Activated naive CD8-positive, alpha-beta T cell treated with anti-CD3 and anti-CD28 coated beads, Interleukin-2, amount 10 ng/mL, durations not matched to agents 7 days and 5 days (primary cell): Measurements from ENCODE around the gene MRPL38. TPM values are rescaled to one million over a fixed set of nuclear protein-coding genes. Genes with fewer than 3 reads are reported as not detected.

ENCODE experiments used
- ATAC-seq: fragments of 150-1000 bp; cut with Tn5 transposase; one replicate; pipeline ENCODE4 v1.10.0; 2021; ENCODE audit warnings: low read depth, moderate library complexity
- POLR2A ChIA-PET: fragments of 350-600 bp; sonication (Branson Sonifier 250); formaldehyde crosslinking; loops from one replicate; lab custom pipeline; 2021; ENCODE audit warnings: antibody characterized with exemption; lab: Charles Lee
- DNase-seq: peaks from one replicate; pipeline ENCODE4 v3.0.0; 2021
- H3K27ac Mint-ChIP-seq: one replicate; pipeline ENCODE4 v1.8.0; 2022; ENCODE audit warnings: mild to moderate bottlenecking, mixed read lengths
- H3K27me3 Mint-ChIP-seq: one replicate; pipeline ENCODE4 v1.8.0; 2022; ENCODE audit warnings: mild to moderate bottlenecking, moderate library complexity, mixed read lengths
- H3K36me3 Mint-ChIP-seq: one replicate; pipeline ENCODE4 v1.8.0; 2021; ENCODE audit warnings: mild to moderate bottlenecking, mixed read lengths
- H3K4me1 Mint-ChIP-seq: one replicate; pipeline ENCODE4 v1.8.0; 2021; ENCODE audit warnings: mixed read lengths
- H3K4me3 Mint-ChIP-seq: one replicate; pipeline ENCODE4 v1.8.0; 2022; ENCODE audit warnings: mild to moderate bottlenecking, moderate library complexity, mixed read lengths
- H3K9me3 Mint-ChIP-seq: one replicate; pipeline ENCODE4 v1.8.0; 2021; ENCODE audit warnings: mixed read lengths
- total RNA-seq, 2 experiments: library from RNA; stranded (reverse); gene quantifications; one replicate each; pipeline ENCODE4 v1.2.3, GENCODE V29; 2021

The MRPL38 gene
- total RNA-seq, 2 experiments from 2014 or later, result 111 to 119 TPM

DNA sequence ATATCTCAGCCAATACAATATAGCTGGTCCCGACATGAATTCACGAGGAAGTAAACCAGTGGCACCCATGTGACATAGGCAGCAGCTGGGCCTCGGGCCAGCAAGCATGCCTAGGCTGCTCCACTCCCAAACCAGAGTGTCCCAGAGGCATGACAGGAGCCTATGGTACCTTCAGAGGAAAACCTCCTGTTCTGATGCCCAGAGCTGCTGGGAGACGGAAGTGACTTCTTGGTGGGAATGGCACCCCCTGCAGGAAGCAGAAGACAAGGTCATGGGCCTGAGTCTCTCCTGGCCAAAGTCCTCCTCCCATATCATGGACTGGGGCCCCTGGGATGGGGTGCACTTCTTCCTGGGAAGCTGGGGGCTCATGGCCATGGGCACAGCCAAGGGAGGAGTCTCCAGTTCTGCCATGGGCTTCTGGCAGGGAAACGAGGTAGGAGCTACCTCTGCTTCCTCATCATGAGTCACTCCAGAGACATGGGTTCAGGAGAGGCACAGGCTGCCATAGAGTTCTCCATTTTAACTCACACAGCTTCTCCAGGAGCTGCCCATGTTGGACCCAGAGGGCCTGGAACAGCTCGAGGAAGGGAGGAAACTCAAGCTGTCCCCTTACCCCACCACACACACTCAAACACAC, 22.7 kb upstream of the MRPL38 start:
- DNase-seq, result no peak
- H3K4me3 Mint-ChIP-seq, result no peak overlapping the region
- POLR2A ChIA-PET, result interaction anchor here (0.6 to 0.9 kb wide), 2 partner anchors 15 to 44 kb away, joined by 3 to 4 read pairs; no protein-coding TSS in a partner anchor
- no peaks in the 10 kb centered on the region for H3K4me1 Mint-ChIP-seq
- ATAC-seq, result no peak
- H3K9me3 Mint-ChIP-seq, result no peaks in the 10 kb centered on the region
- peaks cover 2% of the 10 kb centered on the region for H3K36me3 Mint-ChIP-seq
- H3K27ac Mint-ChIP-seq, result no peak overlapping the region
- H3K27me3 Mint-ChIP-seq, result no peaks in the 10 kb centered on the region

DNA sequence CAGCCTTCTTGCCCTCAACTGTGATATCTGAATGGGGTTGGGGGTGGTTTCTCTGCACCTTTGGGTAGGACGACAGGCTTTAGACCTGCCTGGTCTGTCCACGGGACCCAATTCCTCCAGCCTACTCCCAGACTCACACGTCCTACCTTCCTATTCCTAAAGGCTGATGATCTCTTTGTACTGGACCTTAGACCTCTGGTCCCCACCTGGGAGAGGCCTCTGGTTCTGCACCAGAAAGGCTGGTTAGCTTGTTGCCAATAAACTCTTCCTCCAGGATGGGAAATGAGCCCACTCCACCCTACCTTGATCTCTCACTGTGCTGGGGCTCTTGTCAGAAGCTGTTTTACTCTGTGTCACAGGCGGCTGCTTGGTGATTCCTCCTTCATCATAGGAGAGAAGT, 21.8 kb upstream of the MRPL38 start:
- Mint-ChIP-seq H3K27ac (no peak overlapping the region), H3K4me3 (no peak overlapping the region), H3K36me3 (no peaks in the 10 kb centered on the region), H3K27me3 (no peaks in the 10 kb centered on the region), H3K4me1 (no peaks in the 10 kb centered on the region), H3K9me3 (no peaks in the 10 kb centered on the region)
- DNase-seq (no peak), ATAC-seq (no peak)
- POLR2A ChIA-PET, result no interaction called here

- Mint-ChIP-seq H3K36me3 (no peaks in the 10 kb centered on the region), H3K4me1 (no peaks in the 10 kb centered on the region), H3K27me3 (no peaks in the 10 kb centered on the region), H3K9me3 (no peaks in the 10 kb centered on the region), H3K27ac (no peak overlapping the region), H3K4me3 (no peak overlapping the region)
- DNase-seq (no peak), ATAC-seq (no peak)
- POLR2A ChIA-PET, result interaction anchor here (0.6 kb wide), 1 partner anchor 25 kb away, joined by 3 read pairs; no protein-coding TSS in a partner anchor
These were observed 21.2 kb upstream of the MRPL38 start for GRCh38 chr17:75925912-75926311.

GRCh38 chr17:75925103-75925502, 20.4 kb upstream of the MRPL38 start:
- Mint-ChIP-seq H3K9me3 (no peaks in the 10 kb centered on the region), H3K4me3 (no peak overlapping the region), H3K27ac (no peak overlapping the region), H3K27me3 (no peaks in the 10 kb centered on the region), H3K4me1 (no peaks in the 10 kb centered on the region), H3K36me3 (no peaks in the 10 kb centered on the region)
- no peak for DNase-seq
- ATAC-seq, result no peak
- POLR2A ChIA-PET, result interaction anchor here (0.6 kb wide), 1 partner anchor 26 kb away, joined by 3 read pairs; no protein-coding TSS in a partner anchor

DNA sequence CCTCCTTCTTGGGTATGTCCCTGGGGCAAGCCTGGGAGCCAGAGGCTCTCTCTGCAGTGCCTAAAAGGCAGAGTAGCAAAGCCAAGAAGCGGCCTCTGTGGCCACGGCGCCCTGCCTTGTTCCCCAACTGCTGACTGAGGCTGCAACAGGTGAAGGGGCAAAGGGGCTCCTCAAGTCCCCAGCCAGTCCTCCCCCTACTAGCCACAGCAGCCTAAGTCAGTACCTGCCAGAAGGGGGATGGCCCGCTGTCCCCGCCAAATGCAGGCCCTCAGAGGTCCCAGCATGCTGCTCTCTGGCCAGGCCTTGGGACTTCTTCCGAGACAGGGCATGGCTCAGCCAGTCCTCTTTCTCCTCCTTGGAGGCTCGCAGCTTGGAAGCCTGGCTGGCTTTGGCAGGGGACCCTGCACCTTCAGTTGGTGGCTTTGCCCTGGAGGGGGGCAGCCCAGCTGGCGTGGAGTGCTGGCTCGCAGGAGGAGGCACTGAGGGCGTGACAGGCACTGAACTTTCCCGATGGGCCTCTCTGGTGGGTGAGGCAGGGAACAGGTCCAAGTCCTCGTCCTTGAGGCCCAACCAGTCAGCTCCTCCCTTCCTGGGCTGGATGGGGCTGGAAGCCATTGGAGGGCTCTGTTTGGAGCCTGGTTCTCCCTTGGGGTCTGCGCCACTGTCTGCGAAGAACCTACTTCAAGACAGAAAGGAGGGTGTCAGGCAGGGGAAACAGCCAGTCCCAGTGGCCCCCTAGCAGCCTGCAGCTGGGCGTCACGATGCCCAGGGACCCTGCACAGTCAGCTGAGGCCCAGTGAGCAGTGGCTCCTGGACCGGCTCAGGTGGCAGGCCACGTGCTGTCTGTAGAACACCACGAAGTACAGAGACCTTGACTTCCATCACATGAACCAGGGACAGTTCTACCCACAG, 18.5 kb upstream of the MRPL38 start:
- Mint-ChIP-seq H3K27me3 (no peaks in the 10 kb centered on the region), H3K4me1 (no peaks in the 10 kb centered on the region), H3K4me3 (no peak overlapping the region), H3K36me3 (no peaks in the 10 kb centered on the region), H3K9me3 (no peaks in the 10 kb centered on the region), H3K27ac (no peak overlapping the region)
- no peak for DNase-seq
- POLR2A ChIA-PET, result no interaction called here
- no peak for ATAC-seq

DNA sequence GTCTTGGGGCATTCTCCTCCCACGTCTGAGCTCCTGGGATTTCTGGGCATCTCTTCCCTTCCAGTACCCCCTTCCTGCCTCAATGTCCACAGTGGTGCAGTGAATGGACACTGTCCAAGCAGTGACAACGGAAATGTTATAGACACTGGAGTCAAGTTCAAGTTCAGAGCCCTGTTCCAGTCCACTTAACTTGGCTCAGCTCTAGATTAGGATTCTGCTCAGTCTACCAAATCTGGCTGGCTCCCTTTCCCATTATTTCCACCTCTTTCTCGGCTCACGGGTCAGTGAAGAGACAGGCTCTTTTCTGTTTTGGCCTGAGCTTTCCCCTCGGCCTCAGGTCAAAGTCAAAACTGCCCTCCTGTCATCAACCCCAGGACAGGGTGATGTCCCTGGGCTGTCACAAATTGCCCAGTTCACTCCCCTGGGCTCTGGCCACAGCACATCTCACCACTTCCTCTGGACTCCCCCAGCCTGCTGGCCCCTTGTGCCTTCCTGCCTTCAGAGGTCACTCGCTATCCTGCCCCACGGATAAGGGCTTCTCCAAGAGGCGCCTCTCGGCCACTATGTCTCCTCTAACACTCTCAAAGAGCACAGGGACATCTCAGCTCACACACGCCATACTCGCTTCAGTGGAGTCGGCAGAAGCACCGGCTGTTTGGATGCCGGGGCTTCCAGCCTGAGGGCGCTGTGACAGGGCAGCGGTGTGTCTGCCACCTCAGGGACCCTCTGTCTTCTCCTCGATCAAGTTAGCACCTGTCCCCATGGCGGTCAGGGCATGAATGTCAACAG, 17.7 kb upstream of the MRPL38 start:
- Mint-ChIP-seq H3K4me3 (no peak overlapping the region), H3K27ac (no peak overlapping the region), H3K9me3 (no peaks in the 10 kb centered on the region), H3K36me3 (no peaks in the 10 kb centered on the region), H3K4me1 (no peaks in the 10 kb centered on the region), H3K27me3 (no peaks in the 10 kb centered on the region)
- no peak for DNase-seq
- POLR2A ChIA-PET, result interaction anchor here (1.0 kb wide), 1 partner anchor 9 kb away, joined by 3 read pairs; no protein-coding TSS in a partner anchor
- no peak for ATAC-seq

DNA sequence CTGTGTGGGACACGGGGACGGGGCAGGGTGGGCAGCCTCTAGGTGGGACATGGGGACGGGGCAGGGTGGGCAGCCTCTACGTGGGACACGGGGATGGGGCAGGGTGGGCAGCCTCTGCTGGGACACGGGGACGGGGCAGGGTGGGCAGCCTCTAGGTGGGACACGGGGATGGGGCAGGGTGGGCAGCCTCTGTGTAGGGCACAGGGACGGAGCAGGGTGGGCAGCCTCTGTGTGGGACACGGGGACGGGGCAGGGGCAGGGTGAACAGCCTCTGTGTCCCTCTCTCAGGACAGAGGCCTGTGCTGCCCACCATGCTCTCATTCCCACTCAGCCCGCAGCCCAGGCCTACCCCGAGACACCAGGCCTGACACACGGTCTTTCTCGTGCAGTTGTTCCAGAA, 16.9 kb upstream of the MRPL38 start:
- DNase-seq (no peak), ATAC-seq (no peak)
- POLR2A ChIA-PET, result interaction anchor here (1.0 kb wide), 1 partner anchor 10 kb away, joined by 3 read pairs; no protein-coding TSS in a partner anchor
- no peaks in the 10 kb centered on the region for H3K27me3 Mint-ChIP-seq
- no peak overlapping the region for H3K27ac Mint-ChIP-seq
- H3K4me3 Mint-ChIP-seq, result no peak overlapping the region
- no peaks in the 10 kb centered on the region for H3K9me3 Mint-ChIP-seq
- H3K4me1 Mint-ChIP-seq, result peaks cover 3% of the 10 kb centered on the region
- no peaks in the 10 kb centered on the region for H3K36me3 Mint-ChIP-seq

GRCh38 chr17:75920045-75920560, 15.4 kb upstream of the MRPL38 start:
- peaks cover 3% of the 10 kb centered on the region for H3K4me1 Mint-ChIP-seq
- DNase-seq (no peak), ATAC-seq (no peak)
- H3K27me3 Mint-ChIP-seq, result no peaks in the 10 kb centered on the region
- no peak overlapping the region for H3K4me3 Mint-ChIP-seq
- POLR2A ChIA-PET, result interaction anchor here (0.9 kb wide), 1 partner anchor 31 kb away, joined by 3 read pairs; no protein-coding TSS in a partner anchor
- no peaks in the 10 kb centered on the region for H3K36me3 Mint-ChIP-seq
- H3K27ac Mint-ChIP-seq, result no peak overlapping the region
- no peaks in the 10 kb centered on the region for H3K9me3 Mint-ChIP-seq

GRCh38 chr17:75919611-75920010, 14.9 kb upstream of the MRPL38 start:
- Mint-ChIP-seq H3K27me3 (no peaks in the 10 kb centered on the region), H3K27ac (no peak overlapping the region), H3K36me3 (no peaks in the 10 kb centered on the region), H3K4me3 (no peak overlapping the region), H3K9me3 (no peaks in the 10 kb centered on the region), H3K4me1 (peaks cover 3% of the 10 kb centered on the region)
- POLR2A ChIA-PET, result no interaction called here
- ATAC-seq, result no peak
- no peak for DNase-seq

DNA sequence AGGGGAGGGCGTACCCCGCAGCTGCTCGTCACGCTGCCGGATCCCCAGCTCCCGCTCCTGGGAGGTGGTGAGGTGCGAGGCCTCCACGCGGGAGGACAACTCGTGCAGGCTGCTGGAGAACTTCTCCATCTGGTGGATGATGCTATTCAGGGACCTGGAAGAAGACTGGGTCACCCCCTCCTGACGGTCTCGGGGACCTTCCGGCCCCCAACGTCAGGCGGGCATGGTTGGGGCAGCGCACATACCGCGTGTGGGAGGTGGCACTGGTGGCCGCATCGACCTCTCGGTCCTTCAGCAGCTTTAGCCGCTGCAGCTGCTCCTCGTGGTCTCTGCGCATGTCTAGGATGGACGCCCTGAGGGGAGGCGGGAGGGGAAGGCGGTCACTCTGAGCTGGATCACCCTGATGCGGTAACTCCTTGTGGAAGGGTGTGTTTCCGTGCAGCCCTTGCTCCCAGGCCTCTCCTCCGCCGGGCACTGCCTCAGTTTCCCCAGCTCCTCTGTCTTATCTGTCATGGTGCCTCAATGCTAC, 13.3 kb upstream of the MRPL38 start:
- H3K4me1 Mint-ChIP-seq, result peaks cover 3% of the 10 kb centered on the region
- ATAC-seq, result no peak
- H3K27ac Mint-ChIP-seq, result no peak overlapping the region
- H3K36me3 Mint-ChIP-seq, result no peaks in the 10 kb centered on the region
- no peak overlapping the region for H3K4me3 Mint-ChIP-seq
- H3K27me3 Mint-ChIP-seq, result no peaks in the 10 kb centered on the region
- no peak for DNase-seq
- no peaks in the 10 kb centered on the region for H3K9me3 Mint-ChIP-seq
- POLR2A ChIA-PET, result no interaction called here

- POLR2A ChIA-PET, result interaction anchor here (0.6 kb wide), 1 partner anchor 454 kb away, joined by 4 read pairs; no protein-coding TSS in a partner anchor
These were observed 12.6 kb upstream of the MRPL38 start for GRCh38 chr17:75917141-75917916.

DNA sequence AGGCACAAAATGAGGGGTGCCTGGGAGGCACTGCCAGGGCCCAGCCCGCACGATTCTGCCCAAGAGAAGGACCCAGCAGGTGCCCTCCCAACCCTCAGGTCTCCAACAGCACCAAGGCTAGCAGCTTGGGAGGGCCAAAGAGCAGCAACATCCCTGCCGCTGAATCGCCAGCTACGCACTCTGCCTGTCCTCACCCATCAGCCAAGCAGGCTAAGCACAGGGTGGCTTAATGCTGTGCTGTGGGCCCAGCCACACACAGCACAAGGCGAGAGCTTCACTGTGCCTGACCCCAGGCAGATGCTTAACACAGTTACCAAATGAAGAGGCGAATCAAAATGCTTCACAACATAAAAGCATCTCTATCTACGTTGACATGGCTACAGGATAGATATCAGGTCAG, 10.6 kb upstream of the MRPL38 start:
- DNase-seq (no peak), ATAC-seq (no peak)
- no peaks in the 10 kb centered on the region for H3K9me3 Mint-ChIP-seq
- H3K4me1 Mint-ChIP-seq, result peaks cover 3% of the 10 kb centered on the region
- no peak overlapping the region for H3K27ac Mint-ChIP-seq
- POLR2A ChIA-PET, result interaction anchor here (0.6 kb wide), 1 partner anchor 626 kb away, joined by 7 read pairs; the partner anchor contains the start of gene SLC25A19
- no peak overlapping the region for H3K4me3 Mint-ChIP-seq
- no peaks in the 10 kb centered on the region for H3K27me3 Mint-ChIP-seq
- H3K36me3 Mint-ChIP-seq, result peaks cover 2% of the 10 kb centered on the region

More at GRCh38 chr17:75917141-75917916, 12.6 kb upstream of the MRPL38 start:
- DNase-seq (no peak), ATAC-seq (peak; percentile 32)
- H3K27me3 Mint-ChIP-seq, result no peaks in the 10 kb centered on the region
- no peaks in the 10 kb centered on the region for H3K36me3 Mint-ChIP-seq
- H3K27ac Mint-ChIP-seq, result peak overlapping the region; percentile 28
- no peak overlapping the region for H3K4me3 Mint-ChIP-seq
- peaks cover 3% of the 10 kb centered on the region for H3K4me1 Mint-ChIP-seq
- no peaks in the 10 kb centered on the region for H3K9me3 Mint-ChIP-seq
